GM21447 (cell line): ENCODE data around the gene ETV6.
A peak's percentile ranks its signal among the peaks of the same experiment; 100 is the strongest.

Source experiments
- ATAC-seq: cut with Tn5 transposase; IDR thresholded peaks from one replicate; pipeline ENCODE4 v1.9.1; 2021; ENCODE audit not compliant: unreplicated experiment

The ETV6 gene

GRCh38 chr12:11771356-11771755 is 121.9 kb downstream of the ETV6 start:
- no peak for ATAC-seq

GRCh38 chr12:11771895-11772502 is 122.5 kb downstream of the ETV6 start:
- no peak for ATAC-seq

GRCh38 chr12:11773889-11774677 is 124.6 kb downstream of the ETV6 start:
- no peak for ATAC-seq

DNA sequence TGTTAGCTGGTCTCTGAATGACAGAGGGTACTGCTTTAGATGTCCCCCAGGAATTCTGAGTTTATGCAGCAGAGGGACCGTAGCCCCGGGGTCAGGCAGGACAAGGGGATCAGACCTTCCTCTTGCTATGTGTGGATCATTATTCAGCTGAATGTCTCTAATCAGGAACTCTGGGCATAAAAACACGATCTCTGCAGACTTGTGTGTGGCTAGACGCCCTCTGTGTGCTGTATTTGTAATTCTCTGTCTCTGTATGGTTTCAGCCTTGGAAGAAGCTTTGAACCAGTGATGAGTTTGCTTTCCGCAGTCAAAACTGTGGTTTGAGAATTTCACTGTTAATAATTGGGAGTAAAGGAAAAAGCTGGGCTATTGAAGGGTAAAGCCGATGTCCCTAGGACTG is 125.3 kb downstream of the ETV6 start:
- no peak for ATAC-seq

DNA sequence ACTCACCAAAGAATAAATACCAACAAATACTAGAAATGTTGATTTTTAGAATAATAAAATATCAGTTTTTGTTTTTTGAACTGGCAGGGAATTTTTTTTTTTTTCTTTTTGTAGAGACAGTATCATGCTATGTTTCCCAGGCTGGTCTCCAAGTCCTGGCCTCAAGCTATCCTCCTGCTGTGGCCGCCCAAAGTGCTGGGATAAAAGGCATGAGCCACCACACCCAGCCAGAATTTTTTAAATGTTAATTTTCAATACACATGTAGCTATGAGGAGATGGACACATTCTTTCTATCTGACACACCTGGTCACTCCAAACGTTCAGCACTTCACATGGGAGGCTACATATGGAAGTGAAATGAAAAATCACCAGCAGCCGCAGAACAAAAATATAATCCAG is 126.8 kb downstream of the ETV6 start:
- no peak for ATAC-seq

DNA sequence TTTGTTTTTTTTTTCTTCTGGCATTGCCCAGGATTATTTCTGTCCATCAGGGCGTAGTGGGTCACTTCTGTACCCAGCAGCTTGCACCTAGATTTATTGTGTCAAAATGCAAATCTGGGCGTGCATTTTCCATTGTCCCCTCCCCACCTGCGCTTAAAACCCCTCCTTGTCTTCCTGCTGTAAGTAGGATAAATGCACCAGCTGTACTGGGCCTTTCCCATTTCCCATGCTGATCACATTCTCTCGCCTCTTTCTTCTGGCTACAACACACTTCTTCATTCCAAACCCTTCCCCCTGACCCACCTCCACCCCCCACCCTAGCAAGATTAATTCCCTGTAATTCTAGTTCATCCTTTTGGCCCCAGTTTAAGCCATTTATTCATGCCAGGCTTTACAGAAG is 128.0 kb downstream of the ETV6 start:
- ATAC-seq: no peak

DNA sequence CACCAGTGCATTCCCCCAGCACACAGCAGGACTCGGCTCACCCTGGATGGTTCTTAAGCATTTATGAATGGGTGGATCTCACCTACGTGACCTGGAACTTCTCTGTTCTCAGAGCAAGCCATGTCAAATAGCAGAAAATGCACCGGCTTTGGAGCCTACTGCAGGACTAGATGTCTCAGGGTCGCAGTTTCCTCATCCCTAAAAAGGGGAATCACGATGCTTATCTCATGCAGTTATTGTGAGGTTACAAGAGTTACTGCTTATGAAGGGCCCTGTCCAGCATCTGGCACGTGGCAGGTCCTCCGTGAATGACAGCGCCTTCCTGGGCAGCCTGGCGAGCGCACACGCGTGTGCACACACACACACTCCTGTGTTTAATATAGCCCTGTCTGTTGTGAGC is 128.5 kb downstream of the ETV6 start:
- no peak for ATAC-seq

GRCh38 chr12:11778713-11779685 is 129.5 kb downstream of the ETV6 start:
- no peak for ATAC-seq

GRCh38 chr12:11780521-11781101 is 131.1 kb downstream of the ETV6 start:
- peak; percentile 81 for ATAC-seq

DNA sequence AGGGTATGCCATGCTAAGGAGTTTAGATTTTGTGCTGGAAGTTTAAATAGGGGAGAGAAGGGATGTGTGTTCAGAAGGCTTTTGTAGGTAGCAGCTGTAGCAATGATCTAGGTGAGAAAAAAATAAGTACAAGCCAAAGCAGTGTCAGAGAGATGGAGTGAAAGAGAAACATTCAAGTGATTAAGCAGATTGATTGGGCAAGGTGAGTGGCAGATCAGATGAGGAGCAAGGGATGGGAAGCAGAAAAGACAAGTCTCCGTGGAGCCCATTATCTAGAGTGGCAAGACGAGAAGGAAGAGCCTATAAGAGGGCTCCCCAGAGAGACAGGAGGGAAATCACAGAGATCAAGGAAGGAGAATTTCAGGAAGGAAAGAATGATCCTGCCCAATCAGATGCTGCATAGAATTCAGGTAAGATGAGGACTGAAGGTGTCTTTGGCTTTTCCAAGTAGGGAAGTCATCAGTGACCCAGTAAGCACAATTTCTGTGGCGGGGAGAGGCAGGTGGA is 133.5 kb downstream of the ETV6 start:
- no peak for ATAC-seq

DNA sequence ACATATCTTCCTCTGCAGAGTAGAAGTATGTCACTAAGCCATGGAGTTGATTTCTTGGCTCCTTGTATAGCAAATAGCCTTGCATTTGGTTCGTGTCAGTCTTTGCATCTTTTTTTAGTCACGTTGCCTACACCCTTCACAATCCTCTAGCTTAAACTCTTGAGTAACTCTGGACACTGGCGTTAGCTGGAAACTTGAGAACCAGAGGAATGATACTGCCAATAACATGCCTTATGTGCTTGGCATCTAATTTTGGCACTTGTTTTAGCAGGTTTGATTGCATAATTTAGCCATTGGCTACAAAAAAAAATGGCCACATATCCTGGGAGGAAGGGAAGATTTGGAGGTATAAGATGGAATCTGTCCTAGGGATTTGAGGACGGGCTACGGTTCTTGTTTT is 136.2 kb downstream of the ETV6 start:
- ATAC-seq: no peak

GRCh38 chr12:11786638-11787365 is 137.3 kb downstream of the ETV6 start:
- no peak for ATAC-seq

DNA sequence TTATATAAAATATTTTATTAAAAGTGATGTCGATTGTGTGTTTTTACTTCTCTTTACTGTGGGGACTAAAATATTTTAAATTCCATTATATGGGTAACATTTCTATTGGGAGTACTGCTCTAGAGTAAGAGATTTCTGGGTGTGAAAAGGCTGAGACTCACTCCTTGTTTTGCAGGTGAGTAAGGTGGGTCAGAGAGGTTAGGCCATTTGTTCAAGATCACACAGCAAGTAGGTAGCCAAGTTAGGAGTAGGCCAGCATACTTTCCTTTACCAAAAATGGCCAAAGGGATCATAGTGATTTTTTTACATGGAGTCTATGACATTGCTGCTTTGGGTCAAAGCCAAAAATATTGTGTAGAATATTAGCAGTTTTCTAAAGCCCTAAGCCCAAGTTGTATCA is 138.0 kb downstream of the ETV6 start:
- ATAC-seq: no peak

DNA sequence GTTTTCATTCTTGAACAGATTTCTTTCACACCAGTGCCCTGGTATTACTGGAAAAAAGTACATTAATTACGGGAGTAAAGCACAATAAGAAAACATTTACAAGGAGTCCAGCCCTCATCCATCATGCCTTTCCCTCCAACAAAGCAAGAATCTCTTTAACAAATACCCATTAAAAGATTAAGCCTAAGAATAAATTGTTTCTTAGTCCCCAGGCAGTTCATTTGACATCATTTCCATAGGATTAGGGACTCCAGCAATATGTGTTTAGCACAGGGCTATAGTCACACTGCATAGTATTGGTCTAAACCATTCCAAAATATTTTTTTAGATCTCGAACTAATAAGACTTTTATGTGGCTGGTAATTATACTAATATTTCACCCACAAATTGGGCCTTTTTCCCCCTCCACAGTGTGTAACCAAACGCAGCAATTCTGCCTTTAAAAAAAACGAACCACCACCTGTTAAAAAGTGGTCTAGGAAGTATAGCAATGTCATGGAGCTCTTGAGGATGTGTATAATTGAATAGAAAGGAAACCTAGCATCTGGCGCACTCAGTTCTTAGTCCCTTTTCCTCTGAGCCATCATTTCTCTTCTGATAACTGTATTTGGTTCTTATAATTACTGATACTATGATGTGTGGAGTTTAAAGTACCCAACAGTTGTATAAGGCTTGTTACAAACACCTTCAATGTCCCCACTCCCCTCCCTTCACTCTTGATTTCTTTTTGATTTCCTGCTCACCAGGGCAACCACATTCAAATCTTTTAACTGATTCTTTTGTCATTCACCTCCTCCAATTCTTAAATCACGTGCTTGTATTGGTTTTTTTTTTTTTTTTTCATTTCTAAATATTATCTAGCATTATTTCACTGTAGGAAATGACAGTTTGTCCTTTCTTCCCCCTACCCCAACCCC is 138.7 kb downstream of the ETV6 start:
- ATAC-seq: no peak

DNA sequence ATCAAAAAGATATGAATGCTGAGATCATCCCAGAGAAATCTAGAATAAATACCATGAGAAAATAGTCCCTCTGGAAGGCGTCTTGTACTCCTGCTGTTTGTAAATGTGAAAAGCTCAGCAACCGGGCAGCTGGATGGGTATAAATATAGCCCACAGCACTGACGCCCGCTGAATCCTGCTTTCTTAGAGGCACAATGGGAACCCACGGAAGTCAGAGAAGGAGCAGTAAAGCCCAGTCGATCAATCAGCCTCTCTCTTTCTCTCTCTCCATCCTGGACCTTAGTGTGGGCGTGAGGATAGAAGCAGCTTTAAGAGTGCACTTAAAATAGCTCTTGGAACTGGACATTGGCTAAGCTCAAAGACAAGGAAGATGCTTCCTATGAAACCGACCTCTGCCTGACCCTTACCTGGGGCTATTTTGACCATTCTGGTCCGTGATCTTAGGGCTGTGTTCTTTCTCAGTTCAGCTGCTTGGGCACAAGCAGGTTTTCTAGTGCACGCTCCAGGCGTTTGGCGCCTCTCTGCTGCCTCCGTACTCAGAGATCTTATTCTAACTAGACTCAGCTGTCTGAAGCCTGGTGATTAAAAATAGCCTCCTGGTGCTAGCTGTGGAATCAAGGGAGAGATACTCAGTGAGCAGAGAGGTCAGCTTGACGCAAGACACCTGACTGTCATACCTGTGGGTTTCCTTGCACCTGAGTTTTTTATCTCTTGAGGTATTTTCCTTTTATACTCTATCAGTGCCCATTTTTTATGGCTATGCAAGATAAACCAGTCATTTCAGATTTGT is 144.6 kb downstream of the ETV6 start:
- no peak for ATAC-seq

DNA sequence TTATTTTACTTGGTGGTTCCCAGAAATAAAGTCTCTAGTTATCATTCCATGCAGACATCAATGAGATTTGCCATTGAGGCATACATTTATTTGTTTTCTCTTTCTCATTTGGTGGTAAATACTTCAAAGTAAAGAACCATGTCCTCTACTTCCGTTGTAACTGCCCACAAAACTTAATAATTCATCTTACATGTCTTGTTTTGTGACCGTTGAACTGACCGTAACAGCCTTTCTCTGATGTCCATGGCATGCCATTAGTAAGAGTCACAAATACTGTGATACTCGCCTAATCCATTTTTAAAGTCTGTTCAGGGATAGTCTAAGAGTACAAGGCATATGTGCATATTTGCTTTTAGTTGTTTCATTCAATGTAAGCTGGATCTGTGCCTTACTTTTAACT is 145.3 kb downstream of the ETV6 start:
- no peak for ATAC-seq

- ATAC-seq: no peak
Observed at GRCh38 chr12:11795192-11795912, 145.9 kb downstream of the ETV6 start.

- no peak for ATAC-seq
Observed at GRCh38 chr12:11795913-11796459, 146.5 kb downstream of the ETV6 start.
